ENCODE measurements around the gene PRKACG. TPM values are rescaled to one million over a fixed set of nuclear protein-coding genes. Genes with fewer than 3 reads are reported as not detected.

Gene PRKACG
- total RNA-seq, 4 donors from 2014 or later: not detected

- TF ChIP-seq, protein P1, sequence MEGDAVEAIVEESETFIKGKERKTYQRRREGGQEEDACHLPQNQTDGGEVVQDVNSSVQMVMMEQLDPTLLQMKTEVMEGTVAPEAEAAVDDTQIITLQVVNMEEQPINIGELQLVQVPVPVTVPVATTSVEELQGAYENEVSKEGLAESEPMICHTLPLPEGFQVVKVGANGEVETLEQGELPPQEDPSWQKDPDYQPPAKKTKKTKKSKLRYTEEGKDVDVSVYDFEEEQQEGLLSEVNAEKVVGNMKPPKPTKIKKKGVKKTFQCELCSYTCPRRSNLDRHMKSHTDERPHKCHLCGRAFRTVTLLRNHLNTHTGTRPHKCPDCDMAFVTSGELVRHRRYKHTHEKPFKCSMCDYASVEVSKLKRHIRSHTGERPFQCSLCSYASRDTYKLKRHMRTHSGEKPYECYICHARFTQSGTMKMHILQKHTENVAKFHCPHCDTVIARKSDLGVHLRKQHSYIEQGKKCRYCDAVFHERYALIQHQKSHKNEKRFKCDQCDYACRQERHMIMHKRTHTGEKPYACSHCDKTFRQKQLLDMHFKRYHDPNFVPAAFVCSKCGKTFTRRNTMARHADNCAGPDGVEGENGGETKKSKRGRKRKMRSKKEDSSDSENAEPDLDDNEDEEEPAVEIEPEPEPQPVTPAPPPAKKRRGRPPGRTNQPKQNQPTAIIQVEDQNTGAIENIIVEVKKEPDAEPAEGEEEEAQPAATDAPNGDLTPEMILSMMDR (IDR thresholded peaks at IDR 0.05; ENCODE audit: low read depth): no peak
Measured at GRCh38 chr9:69035438-69036308, 21.8 kb upstream of the PRKACG start, which contains the start of gene FXN. Gene FXN (plus strand): TSS chr9:69035752. CDS start chr9:69035783, 31 bp downstream.

DNA sequence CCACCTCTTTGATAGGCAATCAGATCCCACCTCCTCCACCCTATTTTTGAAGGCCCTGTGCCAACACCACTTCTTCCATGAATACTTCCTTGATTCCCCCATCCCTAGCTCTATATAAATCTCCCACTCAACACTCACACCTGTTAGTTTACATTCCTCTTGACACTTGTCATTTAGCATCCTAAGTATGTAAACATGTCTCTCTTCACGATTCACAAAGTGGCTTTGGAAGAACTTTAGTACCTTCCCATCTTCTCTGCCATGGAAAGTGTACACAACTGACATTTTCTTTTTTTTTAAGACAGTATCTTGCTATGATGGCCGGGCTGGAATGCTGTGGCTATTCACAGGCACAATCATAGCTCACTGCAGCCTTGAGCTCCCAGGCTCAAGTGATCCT is 20.2 kb upstream of the PRKACG start:
- TF ChIP-seq, protein P1 (IDR thresholded peaks at IDR 0.05; ENCODE audit: low read depth): no peak

DNA sequence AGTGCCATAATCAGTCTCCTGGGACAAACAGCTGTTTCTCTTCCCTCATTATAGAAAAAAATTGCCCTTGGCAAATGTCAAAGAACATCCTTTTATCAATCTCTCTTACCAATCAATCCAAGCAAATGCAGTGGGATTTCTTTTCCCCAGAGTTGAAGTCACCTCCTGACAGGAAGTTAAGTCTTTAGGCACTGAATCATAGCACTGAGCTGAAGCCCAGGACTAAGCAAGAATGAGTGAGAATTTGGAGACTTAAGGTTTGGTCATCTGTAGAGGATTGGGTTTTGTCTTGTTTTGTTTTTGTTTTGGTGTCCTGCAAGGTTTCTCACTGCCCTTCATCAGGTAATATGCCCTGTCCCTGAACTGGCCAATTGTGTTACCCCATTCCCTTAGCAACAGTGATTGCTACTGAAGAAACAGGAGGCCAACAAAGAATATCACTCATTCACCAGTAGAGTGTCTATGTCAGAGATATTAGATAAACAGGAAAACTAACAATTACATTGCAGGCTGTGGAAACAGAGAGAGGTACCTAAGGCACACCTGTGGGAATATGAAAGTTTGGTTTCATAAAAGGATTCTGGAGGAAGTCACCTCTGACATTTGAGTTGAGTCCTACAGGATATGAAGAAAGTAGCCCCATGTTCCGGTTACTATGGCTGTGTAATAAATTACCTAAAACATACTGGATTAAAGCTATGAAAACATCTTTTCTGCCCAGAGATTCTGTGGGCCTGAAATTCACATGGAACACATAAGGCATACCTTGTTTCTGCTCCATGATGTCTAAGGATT is 17.1 kb upstream of the PRKACG start:
- TF ChIP-seq, protein P1 (IDR thresholded peaks at IDR 0.05; ENCODE audit: low read depth): no peak

DNA sequence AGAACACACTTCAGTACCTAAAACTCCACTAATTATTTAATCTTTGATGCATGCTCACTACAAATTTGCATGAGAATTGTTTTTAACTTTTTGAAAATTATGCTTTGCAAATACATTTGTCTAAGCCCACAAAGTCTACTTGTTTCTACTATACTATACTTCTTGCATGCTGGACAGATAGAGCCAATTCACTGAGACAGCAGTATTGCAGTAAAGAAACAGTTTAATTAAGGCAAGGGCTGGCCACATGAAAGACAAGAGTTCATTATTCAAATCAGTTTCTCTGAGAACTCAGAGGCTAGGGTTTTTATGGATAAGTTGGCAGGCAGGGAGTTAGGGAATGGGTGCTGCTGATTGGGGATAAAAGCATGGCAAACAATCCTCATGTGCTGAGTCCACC is 15.6 kb upstream of the PRKACG start:
- TF ChIP-seq, protein P1 (IDR thresholded peaks at IDR 0.05; ENCODE audit: low read depth): no peak

DNA sequence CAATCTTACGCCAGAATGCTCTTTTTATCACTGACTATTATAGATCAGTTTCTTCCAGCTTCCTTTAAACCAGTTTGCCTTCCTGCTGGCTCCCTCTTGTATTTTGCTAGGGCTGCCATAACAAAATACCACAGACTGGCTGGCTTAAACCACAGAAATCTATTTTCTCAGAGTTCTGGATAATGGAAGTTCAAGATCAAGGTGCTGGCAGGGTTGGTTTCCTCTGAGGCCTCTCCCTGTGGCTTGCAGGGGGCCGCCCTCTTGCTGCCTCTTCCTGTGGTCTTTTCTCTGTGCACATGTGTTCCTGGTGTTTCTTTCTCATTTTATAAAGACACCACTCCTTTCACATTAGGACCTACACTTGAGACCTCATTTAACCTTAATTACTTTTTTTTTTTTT is 14.8 kb upstream of the PRKACG start:
- TF ChIP-seq, protein P1 (IDR thresholded peaks at IDR 0.05; ENCODE audit: low read depth): no peak

DNA sequence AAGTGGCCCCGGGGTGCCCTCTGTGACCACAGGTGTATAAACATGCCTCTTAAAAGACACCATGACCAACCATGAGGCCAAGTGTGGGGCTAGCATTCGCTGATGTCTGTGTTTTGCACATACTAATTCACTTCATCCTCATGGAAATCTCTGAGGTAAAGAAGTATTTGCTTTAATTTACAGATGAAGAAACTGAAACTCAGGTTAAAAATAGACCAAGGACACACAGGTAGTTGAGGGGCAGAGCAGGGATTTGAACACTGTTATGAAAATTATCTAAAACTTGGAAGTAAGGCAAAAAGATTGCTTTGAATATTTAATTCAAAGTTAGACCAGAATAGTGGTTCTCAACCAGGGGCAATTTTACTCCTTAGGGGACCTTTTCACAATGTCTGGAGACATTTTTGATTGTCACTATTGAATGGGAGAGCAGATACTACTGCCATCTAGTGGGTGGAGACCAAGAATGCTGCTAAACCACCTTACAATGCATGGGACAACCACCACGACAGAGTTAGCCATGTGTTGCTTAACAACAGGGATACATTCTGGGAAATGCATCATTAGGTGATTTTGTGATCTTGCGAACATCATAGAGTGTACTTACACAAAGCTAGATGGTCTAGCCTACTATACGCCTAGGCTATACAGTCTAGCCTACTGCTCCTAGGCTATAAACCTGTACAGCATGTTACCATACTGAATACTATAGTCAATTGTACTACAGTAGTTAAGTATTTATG is 13.6 kb upstream of the PRKACG start:
- TF ChIP-seq, protein P1 (IDR thresholded peaks at IDR 0.05; ENCODE audit: low read depth): no peak
